MCF 10A (cell line): Measurements from ENCODE around the gene CALHM4. TPM values are rescaled to one million over a fixed set of nuclear protein-coding genes. Genes with fewer than 3 reads are reported as not detected.
A peak's percentile ranks its signal among the peaks of the same experiment; 100 is the strongest.

Source experiments
- BruUV-seq: library from RNA; stranded (reverse); fragments of 400-500 nt; replicated peaks from 2 replicates; lab custom pipeline; 2021; lab: Mats Ljungman, UMichigan
- CTCF ChIA-PET: fragments of 300-600 bp; sonication (Branson Sonifier 250); formaldehyde crosslinking; extraction: SDS; loops from one replicate; lab custom pipeline; 2021; ENCODE audit warnings: antibody characterized with exemption, inconsistent platforms; lab: Yijun Ruan, JAX
- POLR2A ChIA-PET: fragments of 300-600, 350-650 bp; sonication (Branson Sonifier 250); formaldehyde crosslinking; extraction: SDS; loops from one replicate; lab custom pipeline; 2020; ENCODE audit warnings: antibody characterized with exemption, inconsistent platforms; lab: Yijun Ruan, JAX
- DNase-seq: peaks from one replicate; pipeline ENCODE4 v3.0.0-alpha.2; 2018; ENCODE audit not compliant: unreplicated experiment
- H3K27ac Mint-ChIP-seq: one replicate; pipeline ENCODE4 v1.8.0; 2022; ENCODE audit warnings: mild to moderate bottlenecking, low read depth, mixed read lengths; ENCODE audit not compliant: unreplicated experiment
- H3K27me3 Mint-ChIP-seq: one replicate; pipeline ENCODE4 v1.8.0; 2022; ENCODE audit warnings: mixed read lengths; ENCODE audit not compliant: insufficient read depth, unreplicated experiment
- H3K36me3 Mint-ChIP-seq: one replicate; pipeline ENCODE4 v1.8.0; 2022; ENCODE audit warnings: mild to moderate bottlenecking, moderate library complexity, mixed read lengths; ENCODE audit not compliant: insufficient read depth, unreplicated experiment
- H3K4me1 Mint-ChIP-seq: one replicate; pipeline ENCODE4 v1.8.0; 2022; ENCODE audit warnings: mixed read lengths; ENCODE audit not compliant: insufficient read depth, unreplicated experiment
- H3K4me3 Mint-ChIP-seq: one replicate; pipeline ENCODE4 v1.8.0; 2022; ENCODE audit warnings: mild to moderate bottlenecking, moderate library complexity, mixed read lengths; ENCODE audit not compliant: unreplicated experiment
- H3K9me3 Mint-ChIP-seq: one replicate; pipeline ENCODE4 v1.8.0; 2022; ENCODE audit warnings: mixed read lengths; ENCODE audit not compliant: unreplicated experiment
- intact Hi-C: fragments of 100-400 bp; cut with micrococcal nuclease; formaldehyde crosslinking; loops from 2 replicates; pipeline ENCODE4 v1.14.1; 2022
- total RNA-seq: library from RNA; stranded (reverse); gene quantifications from 2 replicates; pipeline ENCODE4 v1.2.3, GENCODE V29; 2022
- TF ChIP-seq, protein P1 (sequence below): fragments of 200-600 bp; IDR thresholded peaks from one replicate; pipeline ENCODE4 v1.8.0; 2022; ENCODE audit warnings: antibody characterized with exemption, mild to moderate bottlenecking; ENCODE audit not compliant: unreplicated experiment

Gene CALHM4
- total RNA-seq, 1 experiment from 2014 or later = not detected

DNA sequence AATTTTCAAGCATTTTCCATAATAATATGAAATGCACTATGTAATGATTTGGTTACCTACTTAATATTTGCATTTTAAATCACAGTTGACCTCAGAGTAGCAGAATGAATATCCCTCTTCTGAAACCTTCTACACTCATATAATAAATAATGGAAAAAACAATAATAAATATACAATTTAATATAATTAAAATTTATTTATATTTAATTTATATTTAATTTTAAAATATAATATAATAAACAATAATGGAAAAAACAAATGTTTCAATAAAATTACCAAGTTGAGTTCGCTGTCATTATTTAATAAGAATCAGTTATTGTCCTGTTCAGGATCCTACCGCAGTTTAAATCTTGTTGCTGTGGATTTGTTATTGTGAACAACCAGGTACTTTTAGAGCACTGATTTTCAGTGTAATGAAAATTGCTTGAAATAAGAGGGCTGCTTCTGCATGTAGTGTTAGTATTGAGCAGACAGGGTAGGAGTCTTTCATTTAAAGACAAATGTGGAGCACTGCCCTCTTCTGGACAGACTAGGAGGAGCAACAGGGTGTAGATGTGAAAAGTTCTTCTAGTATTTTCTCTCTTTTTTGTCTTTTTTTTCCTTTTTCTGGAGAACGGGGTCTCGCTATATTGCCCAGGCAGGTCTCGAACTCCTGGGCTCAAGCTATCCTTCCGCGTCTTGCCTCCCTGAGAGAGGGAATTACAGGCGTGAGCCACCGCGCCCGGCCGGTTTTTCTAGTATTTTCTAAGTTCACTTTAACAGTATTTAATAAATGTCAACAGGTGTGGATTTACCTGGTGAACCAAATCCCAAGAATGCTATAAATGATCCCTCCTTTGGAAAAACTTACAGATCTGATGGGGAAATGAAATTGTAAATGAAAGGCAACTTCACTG, 21.6 kb upstream of the CALHM4 start:
- ChIA-PET CTCF (interaction anchor here (0.6 to 5.1 kb wide), 31 partner anchors 9 to 1027 kb away, joined by 3 to 108 read pairs (median 4); partner anchors contain the start of genes CALHM4, CALHM5 and TSPYL1), POLR2A (interaction anchor here (1.0 to 2.7 kb wide), 3 partner anchors 41 to 254 kb away, joined by 3 to 7 read pairs (median 3); no protein-coding TSS in a partner anchor)
- no peaks in the 10 kb centered on the region for H3K36me3 Mint-ChIP-seq
- no peaks in the 10 kb centered on the region for H3K27me3 Mint-ChIP-seq
- intact Hi-C loops = loop anchor here (1.0 to 5.0 kb wide), 5 partner anchors 85 to 315 kb away; partner anchors contain the start of gene DSE
- peak; percentile 72 for DNase-seq
- no peaks in the 10 kb centered on the region for H3K9me3 Mint-ChIP-seq
- peaks cover 19% of the 10 kb centered on the region for H3K4me1 Mint-ChIP-seq
- no peak overlapping the region for H3K27ac Mint-ChIP-seq
- BruUV-seq = no TSS peak
- TF ChIP-seq, protein P1, sequence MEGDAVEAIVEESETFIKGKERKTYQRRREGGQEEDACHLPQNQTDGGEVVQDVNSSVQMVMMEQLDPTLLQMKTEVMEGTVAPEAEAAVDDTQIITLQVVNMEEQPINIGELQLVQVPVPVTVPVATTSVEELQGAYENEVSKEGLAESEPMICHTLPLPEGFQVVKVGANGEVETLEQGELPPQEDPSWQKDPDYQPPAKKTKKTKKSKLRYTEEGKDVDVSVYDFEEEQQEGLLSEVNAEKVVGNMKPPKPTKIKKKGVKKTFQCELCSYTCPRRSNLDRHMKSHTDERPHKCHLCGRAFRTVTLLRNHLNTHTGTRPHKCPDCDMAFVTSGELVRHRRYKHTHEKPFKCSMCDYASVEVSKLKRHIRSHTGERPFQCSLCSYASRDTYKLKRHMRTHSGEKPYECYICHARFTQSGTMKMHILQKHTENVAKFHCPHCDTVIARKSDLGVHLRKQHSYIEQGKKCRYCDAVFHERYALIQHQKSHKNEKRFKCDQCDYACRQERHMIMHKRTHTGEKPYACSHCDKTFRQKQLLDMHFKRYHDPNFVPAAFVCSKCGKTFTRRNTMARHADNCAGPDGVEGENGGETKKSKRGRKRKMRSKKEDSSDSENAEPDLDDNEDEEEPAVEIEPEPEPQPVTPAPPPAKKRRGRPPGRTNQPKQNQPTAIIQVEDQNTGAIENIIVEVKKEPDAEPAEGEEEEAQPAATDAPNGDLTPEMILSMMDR = peak; percentile 70
- no peak overlapping the region for H3K4me3 Mint-ChIP-seq

GRCh38 chr6:116533233-116533957, 20.2 kb upstream of the CALHM4 start:
- Mint-ChIP-seq H3K4me1 (peaks cover 17% of the 10 kb centered on the region), H3K9me3 (no peaks in the 10 kb centered on the region), H3K36me3 (no peaks in the 10 kb centered on the region), H3K4me3 (no peak overlapping the region), H3K27ac (no peak overlapping the region), H3K27me3 (no peaks in the 10 kb centered on the region)
- intact Hi-C loops = loop anchor here (5.0 kb wide), 1 partner anchor 316 kb away; no protein-coding TSS in a partner anchor
- no peak for DNase-seq
- TF ChIP-seq, protein P1 = no peak
- ChIA-PET POLR2A (interaction anchor here (1.0 to 2.7 kb wide), 5 partner anchors 39 to 255 kb away, joined by 3 to 7 read pairs (median 5); no protein-coding TSS in a partner anchor), CTCF (interaction anchor here (0.5 to 5.1 kb wide), 28 partner anchors 8 to 785 kb away, joined by 3 to 108 read pairs (median 4); partner anchors contain the start of genes CALHM4, CALHM5 and TSPYL4)
- no TSS peak for BruUV-seq

DNA sequence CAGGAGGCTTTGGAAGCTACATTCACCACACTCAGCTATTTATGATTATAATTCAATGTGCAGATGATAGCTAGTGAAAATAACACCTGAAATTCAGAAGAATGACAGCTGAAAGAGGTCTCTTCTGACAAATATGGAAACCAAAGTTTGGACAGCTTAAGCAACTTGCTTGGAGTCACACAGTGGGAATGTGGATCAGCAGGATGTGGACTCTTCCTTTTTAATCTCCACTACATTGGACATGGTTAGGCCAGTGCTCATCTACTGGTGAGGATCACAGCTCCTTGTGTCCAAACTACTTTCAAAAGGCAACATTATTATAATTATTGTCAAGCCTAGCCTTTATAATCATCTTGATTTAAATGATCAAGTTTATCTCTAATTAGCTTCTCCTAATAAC, 18.4 kb upstream of the CALHM4 start:
- DNase-seq = no peak
- POLR2A ChIA-PET = interaction anchor here (0.6 to 2.7 kb wide), 8 partner anchors 23 to 266 kb away, joined by 3 to 7 read pairs (median 3); partner anchors contain the start of gene TSPYL1
- Mint-ChIP-seq H3K4me3 (no peak overlapping the region), H3K4me1 (peaks cover 6% of the 10 kb centered on the region), H3K27ac (no peak overlapping the region), H3K36me3 (no peaks in the 10 kb centered on the region), H3K9me3 (no peaks in the 10 kb centered on the region), H3K27me3 (no peaks in the 10 kb centered on the region)
- intact Hi-C loops = loop anchor here (5.0 kb wide), 1 partner anchor 312 kb away; no protein-coding TSS in a partner anchor
- TF ChIP-seq, protein P1 = no peak
- CTCF ChIA-PET = interaction anchor here (0.5 to 5.1 kb wide), 34 partner anchors 8 to 378 kb away, joined by 3 to 108 read pairs (median 4); partner anchors contain the start of genes CALHM4, CALHM5, RWDD1 and TRAPPC3L
- no TSS peak for BruUV-seq
